ENCODE data around the gene MAPK4. TPM values are rescaled to one million over a fixed set of nuclear protein-coding genes. Genes with fewer than 3 reads are reported as not detected.

Gene MAPK4
- total RNA-seq, 3 donors from 2014 or later, result 0.64 to 1.9 (median 1.3) TPM

DNA sequence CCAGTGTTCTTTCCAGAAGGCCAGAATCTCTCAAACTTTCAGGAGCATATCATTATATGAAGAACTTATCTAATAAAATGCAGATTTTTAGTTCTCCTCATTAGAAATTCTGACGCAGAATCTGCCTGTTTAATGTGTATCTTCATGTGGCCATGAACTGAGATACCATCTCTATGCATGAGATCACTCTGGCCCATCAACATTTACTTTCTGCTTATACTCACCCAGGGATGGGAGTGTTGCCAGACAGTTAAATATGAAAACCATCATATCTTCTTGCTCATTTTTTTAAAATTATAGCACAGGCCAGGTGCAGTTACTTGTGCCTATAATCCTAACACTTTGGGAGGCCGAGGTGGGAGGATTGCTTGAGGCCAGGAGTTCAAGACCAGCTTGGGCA is 60.4 kb downstream of the MAPK4 start:
- Histone ChIP-seq H3K4me3 (no peak overlapping the region), H3K27me3 (no peaks in the 10 kb centered on the region), H3K36me3 (no peaks in the 10 kb centered on the region), H3K9me3 (no peaks in the 10 kb centered on the region), H3K4me1 (no peaks in the 10 kb centered on the region), H3K27ac (no peak overlapping the region)
- TF ChIP-seq CTCF (IDR thresholded peaks at IDR 0.05) (no peak), POLR2A (IDR thresholded peaks at IDR 0.05) (no peak), POLR2AphosphoS5 (IDR thresholded peaks at IDR 0.05) (no peak)
- DNase-seq (ENCODE audit: low spot score in 2 of 2), result no peak
- intact Hi-C loops (cut with DNase I; ENCODE audit: low total_unique reads), result no loop called here

GRCh38 chr18:50621366-50621765 is 61.5 kb downstream of the MAPK4 start:
- H3K4me1 ChIP-seq, result no peaks in the 10 kb centered on the region
- no peak overlapping the region for H3K27ac ChIP-seq
- no peaks in the 10 kb centered on the region for H3K36me3 ChIP-seq
- no peaks in the 10 kb centered on the region for H3K9me3 ChIP-seq
- TF ChIP-seq CTCF (IDR thresholded peaks at IDR 0.05) (no peak), POLR2AphosphoS5 (IDR thresholded peaks at IDR 0.05) (no peak), POLR2A (IDR thresholded peaks at IDR 0.05) (no peak)
- DNase-seq (ENCODE audit: low spot score in 2 of 2), result no peak
- H3K4me3 ChIP-seq, result no peak overlapping the region
- H3K27me3 ChIP-seq, result no peaks in the 10 kb centered on the region
- intact Hi-C loops (cut with DNase I; ENCODE audit: low total_unique reads), result no loop called here

GRCh38 chr18:50622320-50622719 is 62.4 kb downstream of the MAPK4 start:
- Histone ChIP-seq H3K36me3 (no peaks in the 10 kb centered on the region), H3K27me3 (no peaks in the 10 kb centered on the region), H3K4me1 (no peaks in the 10 kb centered on the region), H3K4me3 (no peak overlapping the region), H3K9me3 (no peaks in the 10 kb centered on the region), H3K27ac (no peak overlapping the region)
- no peak for TF ChIP-seq POLR2A (IDR thresholded peaks at IDR 0.05)
- no peak for TF ChIP-seq POLR2AphosphoS5 (IDR thresholded peaks at IDR 0.05)
- no peak for TF ChIP-seq CTCF (IDR thresholded peaks at IDR 0.05)
- intact Hi-C loops (cut with DNase I; ENCODE audit: low total_unique reads), result loop anchor here (1.0 kb wide), 1 partner anchor 16 kb away; no protein-coding TSS in a partner anchor
- DNase-seq (ENCODE audit: low spot score in 2 of 2), result no peak

GRCh38 chr18:50622865-50623393 is 63.0 kb downstream of the MAPK4 start:
- H3K4me3 ChIP-seq, result no peak overlapping the region
- no peaks in the 10 kb centered on the region for H3K9me3 ChIP-seq
- no peaks in the 10 kb centered on the region for H3K36me3 ChIP-seq
- H3K27ac ChIP-seq, result no peak overlapping the region
- TF ChIP-seq POLR2A (IDR thresholded peaks at IDR 0.05) (no peak), POLR2AphosphoS5 (IDR thresholded peaks at IDR 0.05) (no peak), CTCF (IDR thresholded peaks at IDR 0.05) (no peak)
- intact Hi-C loops (cut with DNase I; ENCODE audit: low total_unique reads), result loop anchor here (1.0 kb wide), 1 partner anchor 17 kb away; no protein-coding TSS in a partner anchor
- DNase-seq (ENCODE audit: low spot score in 2 of 2), result no peak
- H3K4me1 ChIP-seq, result no peaks in the 10 kb centered on the region
- no peaks in the 10 kb centered on the region for H3K27me3 ChIP-seq

- no peak overlapping the region for H3K4me3 ChIP-seq
- H3K9me3 ChIP-seq, result no peaks in the 10 kb centered on the region
- H3K4me1 ChIP-seq, result no peaks in the 10 kb centered on the region
- no peaks in the 10 kb centered on the region for H3K27me3 ChIP-seq
- intact Hi-C loops (cut with DNase I; ENCODE audit: low total_unique reads), result no loop called here
- no peak overlapping the region for H3K27ac ChIP-seq
- TF ChIP-seq POLR2A (IDR thresholded peaks at IDR 0.05) (no peak), CTCF (IDR thresholded peaks at IDR 0.05) (no peak), POLR2AphosphoS5 (IDR thresholded peaks at IDR 0.05) (no peak)
- DNase-seq (ENCODE audit: low spot score in 2 of 2), result no peak
- no peaks in the 10 kb centered on the region for H3K36me3 ChIP-seq
Observed at GRCh38 chr18:50623694-50624352, 63.9 kb downstream of the MAPK4 start.

All from breast epithelium (tissue), 4 donors.